RWPE1 (cell line): Measurements from ENCODE around the gene GSN.

Experiments
- CTCF ChIA-PET: fragments of 350-600 bp; sonication (Branson Sonifier 250); formaldehyde crosslinking; extraction: SDS; loops from one replicate; lab custom pipeline; 2021; lab: Yijun Ruan, JAX
- POLR2A ChIA-PET: fragments of 400-600 bp; formaldehyde crosslinking; extraction: SDS; loops from one replicate; lab custom pipeline; 2020; ENCODE audit warnings: antibody characterized with exemption; ENCODE audit not compliant: low non-redundant PET; lab: Yijun Ruan, JAX
- DNase-seq: peaks from one replicate; pipeline ENCODE4 v3.0.0; 2012; ENCODE audit warnings: low spot score
- H3K27ac ChIP-seq: fragments of 450-650 bp; 2 replicates; pipeline ENCODE4 v1.5.1; 2017
- TF ChIP-seq, protein P1 (sequence below): fragments of 450-650 bp; conservative IDR thresholded peaks from 2 replicates; pipeline ENCODE4 v1.5.1; 2017; ENCODE audit warnings: low read depth, mild to moderate bottlenecking

The GSN gene

DNA sequence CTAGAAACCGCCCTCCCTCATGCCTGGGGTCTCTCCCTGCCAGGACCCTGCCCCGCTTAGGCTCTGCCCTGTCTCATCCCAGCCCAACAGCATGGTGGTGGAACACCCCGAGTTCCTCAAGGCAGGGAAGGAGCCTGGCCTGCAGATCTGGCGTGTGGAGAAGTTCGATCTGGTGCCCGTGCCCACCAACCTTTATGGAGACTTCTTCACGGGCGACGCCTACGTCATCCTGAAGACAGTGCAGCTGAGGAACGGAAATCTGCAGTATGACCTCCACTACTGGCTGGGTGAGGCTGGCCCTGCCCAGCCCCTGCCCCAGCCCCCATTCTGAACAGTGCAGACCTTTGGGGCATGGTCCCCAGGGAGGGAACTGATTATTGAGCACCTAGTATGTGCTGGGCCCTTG, 33.9 kb downstream of the GSN start:
- DNase-seq = no peak
- ChIA-PET CTCF (interaction anchor here (0.7 kb wide), 1 partner anchor 99 kb away, joined by 4 read pairs; no protein-coding TSS in a partner anchor), POLR2A (no interaction called here)
- H3K27ac ChIP-seq = no peak overlapping the region
- TF ChIP-seq, protein P1, sequence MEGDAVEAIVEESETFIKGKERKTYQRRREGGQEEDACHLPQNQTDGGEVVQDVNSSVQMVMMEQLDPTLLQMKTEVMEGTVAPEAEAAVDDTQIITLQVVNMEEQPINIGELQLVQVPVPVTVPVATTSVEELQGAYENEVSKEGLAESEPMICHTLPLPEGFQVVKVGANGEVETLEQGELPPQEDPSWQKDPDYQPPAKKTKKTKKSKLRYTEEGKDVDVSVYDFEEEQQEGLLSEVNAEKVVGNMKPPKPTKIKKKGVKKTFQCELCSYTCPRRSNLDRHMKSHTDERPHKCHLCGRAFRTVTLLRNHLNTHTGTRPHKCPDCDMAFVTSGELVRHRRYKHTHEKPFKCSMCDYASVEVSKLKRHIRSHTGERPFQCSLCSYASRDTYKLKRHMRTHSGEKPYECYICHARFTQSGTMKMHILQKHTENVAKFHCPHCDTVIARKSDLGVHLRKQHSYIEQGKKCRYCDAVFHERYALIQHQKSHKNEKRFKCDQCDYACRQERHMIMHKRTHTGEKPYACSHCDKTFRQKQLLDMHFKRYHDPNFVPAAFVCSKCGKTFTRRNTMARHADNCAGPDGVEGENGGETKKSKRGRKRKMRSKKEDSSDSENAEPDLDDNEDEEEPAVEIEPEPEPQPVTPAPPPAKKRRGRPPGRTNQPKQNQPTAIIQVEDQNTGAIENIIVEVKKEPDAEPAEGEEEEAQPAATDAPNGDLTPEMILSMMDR = no peak

DNA sequence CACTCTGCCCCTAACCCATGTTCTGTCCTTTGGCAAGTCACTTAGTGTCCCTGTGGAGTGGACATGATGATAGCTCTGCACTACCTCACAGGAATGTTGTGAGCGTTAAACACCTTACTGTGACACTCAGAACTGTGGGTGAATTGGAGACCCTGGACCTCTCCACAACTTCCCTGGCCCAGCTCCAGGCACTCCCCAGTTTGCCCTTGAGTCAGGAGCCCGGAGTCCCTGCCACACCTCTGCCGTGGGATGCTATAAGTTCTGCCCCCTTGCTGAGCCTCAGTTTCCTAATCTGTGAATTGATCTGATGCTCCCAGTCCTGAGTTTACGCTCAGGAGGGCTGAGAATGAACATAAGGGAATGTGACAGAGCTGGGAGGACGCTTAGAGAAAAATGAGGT, 34.4 kb downstream of the GSN start:
- TF ChIP-seq, protein P1 = no peak
- H3K27ac ChIP-seq = no peak overlapping the region
- CTCF ChIA-PET = interaction anchor here (0.7 kb wide), 1 partner anchor 98 kb away, joined by 4 read pairs; no protein-coding TSS in a partner anchor
- DNase-seq = no peak
- POLR2A ChIA-PET = no interaction called here

DNA sequence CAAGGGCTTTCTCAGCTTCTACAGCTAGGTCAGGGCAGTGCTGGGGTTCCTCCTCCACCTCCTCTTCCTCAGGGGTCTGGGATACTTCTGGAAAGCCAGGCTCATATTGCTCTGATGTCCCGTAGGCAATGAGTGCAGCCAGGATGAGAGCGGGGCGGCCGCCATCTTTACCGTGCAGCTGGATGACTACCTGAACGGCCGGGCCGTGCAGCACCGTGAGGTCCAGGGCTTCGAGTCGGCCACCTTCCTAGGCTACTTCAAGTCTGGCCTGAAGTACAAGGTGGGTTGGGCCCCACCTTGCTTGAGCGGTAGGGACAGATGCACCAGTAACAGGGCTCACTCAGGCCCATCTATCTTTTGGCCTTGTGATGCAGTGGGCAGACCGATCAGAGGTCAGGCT, 34.8 kb downstream of the GSN start:
- CTCF ChIA-PET = no interaction called here
- TF ChIP-seq, protein P1 = no peak
- POLR2A ChIA-PET = no interaction called here

GRCh38 chr9:121303456-121304451, 35.8 kb downstream of the GSN start:
- DNase-seq = no peak
- peak overlapping the region; percentile 42 for H3K27ac ChIP-seq
- CTCF ChIA-PET = interaction anchor here (0.6 kb wide), 3 partner anchors 12 to 19 kb away, joined by 3 to 6 read pairs (median 4); no protein-coding TSS in a partner anchor
- TF ChIP-seq, protein P1 = no peak
- POLR2A ChIA-PET = no interaction called here

More for the DNA sequence above, 34.8 kb downstream of the GSN start:
- DNase-seq = no peak
- no peak overlapping the region for H3K27ac ChIP-seq

GRCh38 chr9:121304707-121305106, 36.7 kb downstream of the GSN start:
- DNase-seq = no peak
- TF ChIP-seq, protein P1 = no peak
- POLR2A ChIA-PET = interaction anchor here (0.6 kb wide), 1 partner anchor 32 kb away, joined by 4 read pairs; no protein-coding TSS in a partner anchor
- CTCF ChIA-PET = interaction anchor here (0.6 to 0.7 kb wide), 4 partner anchors 13 to 233 kb away, joined by 3 to 6 read pairs (median 4); no protein-coding TSS in a partner anchor
- no peak overlapping the region for H3K27ac ChIP-seq

GRCh38 chr9:121305269-121305994, 37.5 kb downstream of the GSN start:
- ChIA-PET POLR2A (interaction anchor here (0.6 kb wide), 1 partner anchor 31 kb away, joined by 4 read pairs; no protein-coding TSS in a partner anchor), CTCF (interaction anchor here (0.6 to 0.7 kb wide), 2 partner anchors 27 to 233 kb away, joined by 3 to 4 read pairs; no protein-coding TSS in a partner anchor)

More at GRCh38 chr9:121305269-121305994, 37.5 kb downstream of the GSN start:
- DNase-seq = no peak
- H3K27ac ChIP-seq = peak overlapping the region; percentile 15
- TF ChIP-seq, protein P1 = no peak
